HepG2 (cell line): ENCODE results near the gene COPS6. TPM values are rescaled to one million over a fixed set of nuclear protein-coding genes. Genes with fewer than 3 reads are reported as not detected.

Source experiments
- HNF4A ChIP-seq: sonication (generic); formaldehyde crosslinking; IDR thresholded peaks from 2 replicates; pipeline ENCODE4 v1.4.0; 2020; ENCODE audit warnings: missing genetic modification reagents
- HOXA7 ChIP-seq: sonication (generic); formaldehyde crosslinking; IDR thresholded peaks from 2 replicates; pipeline ENCODE4 v1.8.1; 2022; ENCODE audit warnings: mild to moderate bottlenecking, missing genetic modification reagents, moderate library complexity
- MTA1 ChIP-seq: sonication (generic); formaldehyde crosslinking; IDR thresholded peaks from 2 replicates; pipeline ENCODE4 v1.4.0; 2020; ENCODE audit warnings: missing genetic modification reagents, mild to moderate bottlenecking, borderline replicate concordance
- NR2F6 ChIP-seq, 2 experiments: IDR thresholded peaks; 2 replicates each; pipeline ENCODE4 v1.6.1; 2016; ENCODE audit warnings: antibody characterized with exemption in 1 of 2, mild to moderate bottlenecking in 1 of 2
- POGZ ChIP-seq: sonication (generic); formaldehyde crosslinking; IDR thresholded peaks from 2 replicates; pipeline ENCODE4 v1.4.0; 2020; ENCODE audit warnings: mild to moderate bottlenecking, missing genetic modification reagents
- SP5 ChIP-seq: IDR thresholded peaks from 2 replicates; pipeline ENCODE4 v1.6.1; 2016; ENCODE audit warnings: low read depth, borderline replicate concordance
- SRY ChIP-seq: sonication (generic); formaldehyde crosslinking; IDR thresholded peaks from 2 replicates; pipeline ENCODE4 v1.8.0; 2022; ENCODE audit warnings: mild to moderate bottlenecking, missing genetic modification reagents
- TCF12 ChIP-seq, 2 experiments: fragments of 450-650 bp in 1 of 2; sonication (generic) in 1 of 2; formaldehyde crosslinking in 1 of 2; IDR thresholded peaks; 2 replicates each; pipeline versions ENCODE4 v1.6.1 to v1.8.0; 2017 to 2022; ENCODE audit warnings: antibody characterized with exemption in 1 of 2, mild to moderate bottlenecking in 1 of 2, missing genetic modification reagents in 1 of 2, moderate library complexity in 1 of 2
- ZNF292 ChIP-seq: sonication (generic); formaldehyde crosslinking; IDR thresholded peaks from 2 replicates; pipeline ENCODE4 v1.8.1; 2022; ENCODE audit warnings: mild to moderate bottlenecking, low read depth, missing genetic modification reagents, borderline replicate concordance
- ZNF329 ChIP-seq: sonication (generic); formaldehyde crosslinking; IDR thresholded peaks from 2 replicates; pipeline ENCODE4 v1.9.0; 2021; ENCODE audit warnings: low read depth, mild to moderate bottlenecking, missing genetic modification reagents
- ZNF333 ChIP-seq: sonication (generic); formaldehyde crosslinking; IDR thresholded peaks from 2 replicates; pipeline ENCODE4 v1.4.0; 2020; ENCODE audit warnings: mild to moderate bottlenecking, missing genetic modification reagents, borderline replicate concordance
- ZNF883 ChIP-seq: sonication (generic); formaldehyde crosslinking; IDR thresholded peaks from 2 replicates; pipeline ENCODE4 v1.5.1; 2020; ENCODE audit warnings: mild to moderate bottlenecking, missing genetic modification reagents; ENCODE audit errors: not compliant biosample characterization
- ZSCAN9 ChIP-seq: IDR thresholded peaks from 2 replicates; pipeline ENCODE4 v1.6.1; 2016; ENCODE audit warnings: borderline replicate concordance
- polyA plus RNA-seq, 8 experiments: library from polyadenylated mRNA; depleted of rRNA in 3 of 8; stranded (reverse) in 7 of 8; unstranded in 1 of 8; fragments of >200 nt; fragmentation: Illumina TruSeq in 4 of 8; extraction: Trizol in 4 of 8; gene quantifications; 2 replicates each; pipeline versions ENCODE4 v1.2.1 to v1.2.3, GENCODE V29; 2011 to 2016; ENCODE audit warnings: low read depth in 4 of 8, missing spikeins in 1 of 8, mixed read lengths in 1 of 8; ENCODE audit not compliant: insufficient read depth in 1 of 8
- total RNA-seq, 5 experiments: library from RNA; depleted of rRNA; stranded (reverse); fragments of >200 nt; fragmentation: Illumina TruSeq; extraction: Trizol; gene quantifications; 2 replicates each; pipeline ENCODE4 v1.2.3, GENCODE V29; 2016; ENCODE audit warnings: low read depth in 1 of 5
- TF ChIP-seq, protein P1 (sequence below): IDR thresholded peaks from 2 replicates; pipeline ENCODE4 v1.6.1; 2016; ENCODE audit warnings: low read depth, borderline replicate concordance
- TF ChIP-seq, protein P2 (sequence below): sonication (generic); formaldehyde crosslinking; IDR thresholded peaks from 2 replicates; pipeline ENCODE4 v1.4.0; 2020; ENCODE audit warnings: missing genetic modification reagents
- TF ChIP-seq, protein P3 (sequence below): sonication (generic); formaldehyde crosslinking; IDR thresholded peaks from 2 replicates; pipeline ENCODE4 v1.8.0; 2022; ENCODE audit warnings: mild to moderate bottlenecking, missing genetic modification reagents; ENCODE audit not compliant: insufficient replicate concordance
- TF ChIP-seq, protein P4 (sequence below): sonication (generic); formaldehyde crosslinking; IDR thresholded peaks from 2 replicates; pipeline ENCODE4 v1.4.0; 2020; ENCODE audit warnings: low read depth, mild to moderate bottlenecking, missing genetic modification reagents
- TF ChIP-seq, protein P5 (sequence below): sonication (generic); formaldehyde crosslinking; IDR thresholded peaks from 2 replicates; pipeline ENCODE4 v1.4.0; 2020; ENCODE audit warnings: missing genetic modification reagents, borderline replicate concordance
- TF ChIP-seq, protein P6 (sequence below): sonication (generic); formaldehyde crosslinking; IDR thresholded peaks from 2 replicates; pipeline ENCODE4 v1.8.0; 2022; ENCODE audit warnings: missing genetic modification reagents, low read depth, mild to moderate bottlenecking, borderline replicate concordance

The COPS6 gene
- total and polyA plus RNA-seq, 2 of the 13 experiments (the other 11 are each of a cell fraction or from before 2014, with no cell fraction given), result 33.4 to 117 TPM

DNA sequence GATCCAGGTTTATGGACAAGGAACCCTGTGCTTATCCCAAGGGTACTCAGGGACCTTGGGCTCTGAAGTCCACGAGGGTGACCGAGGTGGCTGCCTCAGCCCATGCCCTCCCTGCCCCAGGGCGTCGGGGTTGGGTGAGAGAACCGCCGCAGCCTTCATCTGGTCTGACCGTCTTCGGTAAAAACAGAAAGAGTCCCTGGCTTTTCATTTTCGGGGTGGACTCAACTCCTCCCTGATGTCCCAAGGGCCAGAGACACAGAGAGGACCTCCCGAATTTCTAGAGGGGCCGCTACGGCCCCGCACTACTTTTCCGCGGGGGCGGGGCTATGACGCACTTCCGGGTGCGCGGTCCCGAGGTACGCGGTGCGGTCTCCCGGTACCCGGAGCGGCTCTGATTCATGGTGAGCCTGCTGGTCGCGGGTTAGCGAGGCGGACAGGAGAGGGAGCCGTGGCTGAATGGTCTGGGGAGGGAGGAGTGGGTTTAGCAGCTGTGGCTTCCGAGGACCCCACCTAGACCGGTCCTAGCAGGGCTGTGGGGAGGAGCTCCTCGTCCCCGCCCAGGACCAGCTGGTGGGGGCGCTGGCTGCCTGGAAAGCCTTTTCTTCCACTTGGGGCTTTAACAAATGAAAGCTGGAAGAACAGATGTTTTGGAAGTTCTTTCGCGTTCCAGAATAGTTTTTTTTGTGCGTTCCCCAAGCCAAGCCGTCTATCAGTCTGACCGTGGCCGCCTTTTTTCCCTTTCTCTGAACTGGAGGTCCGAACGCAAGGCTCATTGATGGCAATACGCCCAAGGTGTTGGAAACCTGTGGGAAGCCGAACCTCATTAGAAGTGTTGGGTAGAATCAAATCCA lies 39.1 kb upstream of the COPS6 start, which contains the start of gene ZSCAN21 (continued):
- 0 out of 2 replicates have a peak, but pooled peaks have one; percentile 26 for TF ChIP-seq ZNF292
- peak; percentile 72 for TF ChIP-seq POGZ (CRISPR knock-in tag)
- TF ChIP-seq, protein P1, sequence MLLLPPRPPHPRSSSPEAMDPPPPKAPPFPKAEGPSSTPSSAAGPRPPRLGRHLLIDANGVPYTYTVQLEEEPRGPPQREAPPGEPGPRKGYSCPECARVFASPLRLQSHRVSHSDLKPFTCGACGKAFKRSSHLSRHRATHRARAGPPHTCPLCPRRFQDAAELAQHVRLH (CRISPR knock-in tag), result no peak
- TF ChIP-seq MTA1 (CRISPR knock-in tag), result 0 out of 2 replicates have a peak, but pooled peaks have one; percentile 29
- TF ChIP-seq ZNF333, result no peak
- no peak for TF ChIP-seq ZNF883
- TF ChIP-seq, protein P2, sequence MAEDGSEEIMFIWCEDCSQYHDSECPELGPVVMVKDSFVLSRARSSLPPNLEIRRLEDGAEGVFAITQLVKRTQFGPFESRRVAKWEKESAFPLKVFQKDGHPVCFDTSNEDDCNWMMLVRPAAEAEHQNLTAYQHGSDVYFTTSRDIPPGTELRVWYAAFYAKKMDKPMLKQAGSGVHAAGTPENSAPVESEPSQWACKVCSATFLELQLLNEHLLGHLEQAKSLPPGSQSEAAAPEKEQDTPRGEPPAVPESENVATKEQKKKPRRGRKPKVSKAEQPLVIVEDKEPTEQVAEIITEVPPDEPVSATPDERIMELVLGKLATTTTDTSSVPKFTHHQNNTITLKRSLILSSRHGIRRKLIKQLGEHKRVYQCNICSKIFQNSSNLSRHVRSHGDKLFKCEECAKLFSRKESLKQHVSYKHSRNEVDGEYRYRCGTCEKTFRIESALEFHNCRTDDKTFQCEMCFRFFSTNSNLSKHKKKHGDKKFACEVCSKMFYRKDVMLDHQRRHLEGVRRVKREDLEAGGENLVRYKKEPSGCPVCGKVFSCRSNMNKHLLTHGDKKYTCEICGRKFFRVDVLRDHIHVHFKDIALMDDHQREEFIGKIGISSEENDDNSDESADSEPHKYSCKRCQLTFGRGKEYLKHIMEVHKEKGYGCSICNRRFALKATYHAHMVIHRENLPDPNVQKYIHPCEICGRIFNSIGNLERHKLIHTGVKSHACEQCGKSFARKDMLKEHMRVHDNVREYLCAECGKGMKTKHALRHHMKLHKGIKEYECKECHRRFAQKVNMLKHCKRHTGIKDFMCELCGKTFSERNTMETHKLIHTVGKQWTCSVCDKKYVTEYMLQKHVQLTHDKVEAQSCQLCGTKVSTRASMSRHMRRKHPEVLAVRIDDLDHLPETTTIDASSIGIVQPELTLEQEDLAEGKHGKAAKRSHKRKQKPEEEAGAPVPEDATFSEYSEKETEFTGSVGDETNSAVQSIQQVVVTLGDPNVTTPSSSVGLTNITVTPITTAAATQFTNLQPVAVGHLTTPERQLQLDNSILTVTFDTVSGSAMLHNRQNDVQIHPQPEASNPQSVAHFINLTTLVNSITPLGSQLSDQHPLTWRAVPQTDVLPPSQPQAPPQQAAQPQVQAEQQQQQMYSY, result no peak
- TF ChIP-seq, protein P3, sequence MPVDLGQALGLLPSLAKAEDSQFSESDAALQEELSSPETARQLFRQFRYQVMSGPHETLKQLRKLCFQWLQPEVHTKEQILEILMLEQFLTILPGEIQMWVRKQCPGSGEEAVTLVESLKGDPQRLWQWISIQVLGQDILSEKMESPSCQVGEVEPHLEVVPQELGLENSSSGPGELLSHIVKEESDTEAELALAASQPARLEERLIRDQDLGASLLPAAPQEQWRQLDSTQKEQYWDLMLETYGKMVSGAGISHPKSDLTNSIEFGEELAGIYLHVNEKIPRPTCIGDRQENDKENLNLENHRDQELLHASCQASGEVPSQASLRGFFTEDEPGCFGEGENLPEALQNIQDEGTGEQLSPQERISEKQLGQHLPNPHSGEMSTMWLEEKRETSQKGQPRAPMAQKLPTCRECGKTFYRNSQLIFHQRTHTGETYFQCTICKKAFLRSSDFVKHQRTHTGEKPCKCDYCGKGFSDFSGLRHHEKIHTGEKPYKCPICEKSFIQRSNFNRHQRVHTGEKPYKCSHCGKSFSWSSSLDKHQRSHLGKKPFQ (CRISPR knock-in tag), result no peak
- TF ChIP-seq, protein P4, sequence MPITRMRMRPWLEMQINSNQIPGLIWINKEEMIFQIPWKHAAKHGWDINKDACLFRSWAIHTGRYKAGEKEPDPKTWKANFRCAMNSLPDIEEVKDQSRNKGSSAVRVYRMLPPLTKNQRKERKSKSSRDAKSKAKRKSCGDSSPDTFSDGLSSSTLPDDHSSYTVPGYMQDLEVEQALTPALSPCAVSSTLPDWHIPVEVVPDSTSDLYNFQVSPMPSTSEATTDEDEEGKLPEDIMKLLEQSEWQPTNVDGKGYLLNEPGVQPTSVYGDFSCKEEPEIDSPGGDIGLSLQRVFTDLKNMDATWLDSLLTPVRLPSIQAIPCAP (CRISPR knock-in tag), result no peak
- TF ChIP-seq, protein P5, sequence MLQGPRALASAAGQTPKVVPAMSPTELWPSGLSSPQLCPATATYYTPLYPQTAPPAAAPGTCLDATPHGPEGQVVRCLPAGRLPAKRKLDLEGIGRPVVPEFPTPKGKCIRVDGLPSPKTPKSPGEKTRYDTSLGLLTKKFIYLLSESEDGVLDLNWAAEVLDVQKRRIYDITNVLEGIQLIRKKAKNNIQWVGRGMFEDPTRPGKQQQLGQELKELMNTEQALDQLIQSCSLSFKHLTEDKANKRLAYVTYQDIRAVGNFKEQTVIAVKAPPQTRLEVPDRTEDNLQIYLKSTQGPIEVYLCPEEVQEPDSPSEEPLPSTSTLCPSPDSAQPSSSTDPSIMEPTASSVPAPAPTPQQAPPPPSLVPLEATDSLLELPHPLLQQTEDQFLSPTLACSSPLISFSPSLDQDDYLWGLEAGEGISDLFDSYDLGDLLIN, result 0 out of 2 replicates have a peak, but pooled peaks have one; percentile 56
- peak; percentile 51; the same call in 1 of the 2 replicates for TF ChIP-seq SP5
- TF ChIP-seq TCF12 (IDR thresholded peaks at IDR 0.05), result no peak
- no peak for TF ChIP-seq TCF12 (CRISPR knock-in tag; IDR thresholded peaks at IDR 0.05)
- TF ChIP-seq SRY (CRISPR knock-in tag), result no peak
- TF ChIP-seq ZSCAN9 (CRISPR knock-in tag), result peak; percentile 63; the same call in 1 of the 2 replicates
- peak; percentile 14; the same call in 1 of the 2 replicates for TF ChIP-seq HNF4A (CRISPR knock-in tag)
- TF ChIP-seq ZNF329 (CRISPR knock-in tag), result peak; percentile 56; the same call in 1 of the 2 replicates
- TF ChIP-seq, protein P6, sequence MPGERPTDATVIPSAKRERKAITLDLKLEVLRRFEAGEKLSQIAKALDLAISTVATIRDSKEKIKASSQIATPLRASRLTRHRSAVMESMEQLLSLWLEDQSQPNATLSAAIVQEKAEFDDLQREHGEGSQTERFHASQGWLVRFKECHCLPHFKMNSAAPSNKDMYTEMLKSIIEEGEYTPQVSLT (CRISPR knock-in tag), result no peak
- TF ChIP-seq HOXA7 (CRISPR knock-in tag), result no peak
- no peak for TF ChIP-seq NR2F6 (IDR thresholded peaks at IDR 0.05)
- TF ChIP-seq NR2F6 (CRISPR knock-in tag; IDR thresholded peaks at IDR 0.05), result no peak
